Kidney (tissue), 14 donors: ENCODE data around the gene LSM7. TPM values are rescaled to one million over a fixed set of nuclear protein-coding genes. Genes with fewer than 3 reads are reported as not detected.

Experiments used
- DNase-seq, 5 donors: peaks; one replicate each; pipeline ENCODE4 v3.0.0-alpha.2; 2013 to 2020
- FAIRE-seq: peaks from 2 replicates; lab custom pipeline; 2012; peaks lifted over from hg19 to GRCh38; lab: Jason Lieb, UNC
- H3K27ac ChIP-seq, 2 donors: one replicate each; pipeline ENCODE4 v1.7.0; 2013; ENCODE audit warnings: low read depth in 2 of 2, low read length in 2 of 2, inconsistent platforms in 1 of 2
- H3K27me3 ChIP-seq: one replicate; pipeline ENCODE4 v1.7.1; 2013; ENCODE audit warnings: low read length, inconsistent platforms; ENCODE audit not compliant: control insufficient read depth, insufficient read depth
- H3K36me3 ChIP-seq, 3 donors: one replicate each; pipeline versions ENCODE4 v1.7.0 to v1.7.1; 2013; ENCODE audit warnings: low read length in 3 of 3, control low read depth in 1 of 3, inconsistent platforms in 1 of 3; ENCODE audit not compliant: insufficient read depth in 3 of 3, control insufficient read depth in 2 of 3
- H3K4me1 ChIP-seq, 3 donors: one replicate each; pipeline versions ENCODE4 v1.7.0 to v1.7.1; 2013; ENCODE audit warnings: low read length in 3 of 3, inconsistent platforms in 1 of 3, low read depth in 1 of 3; ENCODE audit not compliant: control insufficient read depth in 2 of 3, insufficient read depth in 2 of 3
- H3K4me3 ChIP-seq, 3 donors: one replicate each; pipeline versions ENCODE4 v1.7.0 to v1.8.1; 2013; ENCODE audit warnings: low read length in 3 of 3, control low read depth in 1 of 3, inconsistent platforms in 1 of 3
- H3K9ac ChIP-seq, 3 donors: one replicate each; pipeline versions ENCODE4 v1.7.0 to v1.7.1; 2013; ENCODE audit warnings: low read length in 3 of 3, control low read depth in 1 of 3, inconsistent platforms in 1 of 3
- H3K9me3 ChIP-seq, 3 donors: one replicate each; pipeline versions ENCODE4 v1.7.0 to v1.7.1; 2013; ENCODE audit warnings: low read length in 3 of 3, control low read depth in 1 of 3, inconsistent platforms in 1 of 3; ENCODE audit not compliant: control insufficient read depth in 2 of 3, insufficient read depth in 1 of 3
- intact Hi-C: fragments of 100-400 bp; cut with DNase I; formaldehyde crosslinking; loops from one replicate; pipeline ENCODE4 v1.11.1; 2022
- polyA plus RNA-seq: library from polyadenylated mRNA; stranded (reverse); fragments of 350-450 nt; fragmentation: Illumina TruSeq; extraction: RNeasy Lipid Tissue Mini Kit (QIAGEN cat#74804); gene quantifications from one replicate; pipeline ENCODE4 v1.2.3, GENCODE V29; 2014; ENCODE audit warnings: low read depth, low replicate concordance; ENCODE audit not compliant: insufficient read depth
- total RNA-seq: library from RNA; stranded (reverse); fragmentation: NEBNext Ultra II Directional; extraction: Animal tissue kit (Norgen Biotek cat#: 25700); gene quantifications from one replicate; pipeline ENCODE4 v1.2.1, GENCODE V29; 2021
- TF ChIP-seq, protein P1 (sequence below): IDR thresholded peaks from 3 replicates; pipeline ENCODE4 v1.5.1; 2012; ENCODE audit warnings: mild to moderate bottlenecking, moderate library complexity, borderline replicate concordance; ENCODE audit not compliant: insufficient read depth; ENCODE audit errors: extremely low read depth
- donor health status: control.
- donor health status: control.
- donor health status: control.
- donor health status: control.
- donor health status: control.
- donor health status: DM: yes; HTN: yes; CAD: no.
- donor health status: Normal renal cell carcinoma (clear cell type).

The LSM7 gene
- total and polyA plus RNA-seq, 2 donors from 2014 or later: 54.0 to 160 TPM

DNA sequence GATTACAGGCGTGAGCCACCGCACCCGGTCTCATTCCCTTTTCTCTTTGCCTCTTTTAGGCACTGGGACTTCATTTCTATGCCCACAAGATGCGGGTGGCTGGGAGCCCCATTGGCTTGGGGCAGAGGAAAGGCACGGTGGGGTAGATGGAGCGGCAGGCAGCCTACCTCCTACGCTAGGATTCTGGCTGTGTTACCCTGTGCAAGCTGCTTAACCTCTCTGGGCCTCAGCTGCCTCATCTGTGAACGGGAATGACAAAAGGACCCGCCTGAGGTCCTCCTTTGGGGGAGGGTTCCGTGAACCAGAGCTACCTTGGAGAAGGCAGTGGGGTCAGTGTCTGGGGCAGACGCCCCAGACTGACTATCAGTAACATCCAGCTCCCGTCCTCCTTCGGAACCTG, 11.1 kb downstream of the LSM7 start:
- no peak for DNase-seq
- Histone ChIP-seq H3K27me3 (no peaks in the 10 kb centered on the region), H3K4me1 (peaks cover 0 to 3% (median 0%) of the 10 kb centered on the region in 3 donors), H3K27ac (no peak overlapping the region), H3K36me3 (no peaks in the 10 kb centered on the region), H3K4me3 (no peak overlapping the region), H3K9me3 (no peaks in the 10 kb centered on the region), H3K9ac (no peak overlapping the region)
- intact Hi-C loops: loop anchor here (10.0 kb wide), 1 partner anchor 162 kb away; the partner anchor contains the start of gene AP3D1
- no peak for FAIRE-seq
- TF ChIP-seq, protein P1, sequence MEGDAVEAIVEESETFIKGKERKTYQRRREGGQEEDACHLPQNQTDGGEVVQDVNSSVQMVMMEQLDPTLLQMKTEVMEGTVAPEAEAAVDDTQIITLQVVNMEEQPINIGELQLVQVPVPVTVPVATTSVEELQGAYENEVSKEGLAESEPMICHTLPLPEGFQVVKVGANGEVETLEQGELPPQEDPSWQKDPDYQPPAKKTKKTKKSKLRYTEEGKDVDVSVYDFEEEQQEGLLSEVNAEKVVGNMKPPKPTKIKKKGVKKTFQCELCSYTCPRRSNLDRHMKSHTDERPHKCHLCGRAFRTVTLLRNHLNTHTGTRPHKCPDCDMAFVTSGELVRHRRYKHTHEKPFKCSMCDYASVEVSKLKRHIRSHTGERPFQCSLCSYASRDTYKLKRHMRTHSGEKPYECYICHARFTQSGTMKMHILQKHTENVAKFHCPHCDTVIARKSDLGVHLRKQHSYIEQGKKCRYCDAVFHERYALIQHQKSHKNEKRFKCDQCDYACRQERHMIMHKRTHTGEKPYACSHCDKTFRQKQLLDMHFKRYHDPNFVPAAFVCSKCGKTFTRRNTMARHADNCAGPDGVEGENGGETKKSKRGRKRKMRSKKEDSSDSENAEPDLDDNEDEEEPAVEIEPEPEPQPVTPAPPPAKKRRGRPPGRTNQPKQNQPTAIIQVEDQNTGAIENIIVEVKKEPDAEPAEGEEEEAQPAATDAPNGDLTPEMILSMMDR: no peak

DNA sequence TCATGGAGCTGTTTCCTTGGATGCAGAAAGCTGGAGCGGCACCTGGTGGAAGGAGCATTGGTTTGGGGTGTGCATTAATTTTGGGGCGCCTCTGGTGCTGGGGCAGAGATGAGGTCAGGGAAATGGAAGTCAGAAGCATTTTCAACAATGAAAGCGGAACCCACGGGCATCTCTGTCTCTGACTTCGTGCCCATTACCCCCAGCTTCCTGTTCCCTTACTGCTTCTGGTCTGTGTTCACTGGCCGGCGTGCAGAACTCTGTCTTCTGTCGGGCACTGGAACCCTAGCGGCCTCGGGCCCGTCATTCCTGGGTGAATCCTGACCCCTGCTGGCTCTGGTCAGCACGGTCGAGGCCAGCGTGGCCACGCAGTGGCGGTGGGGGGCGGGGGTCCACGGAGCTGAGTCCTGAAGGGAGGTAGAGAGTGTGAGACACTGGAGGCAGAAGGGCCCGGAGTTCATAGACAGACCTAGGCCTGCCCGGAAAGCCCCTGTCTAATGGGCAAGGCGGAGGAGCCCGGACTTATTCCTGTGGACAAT, 12.5 kb downstream of the LSM7 start:
- FAIRE-seq (no peak), DNase-seq (peak in 4 of 5 donors; percentile 78 to 85 (median 79))
- intact Hi-C loops: loop anchor here (10.0 kb wide), 1 partner anchor 161 kb away; the partner anchor contains the start of gene AP3D1
- peaks cover 0 to 3% (median 0%) of the 10 kb centered on the region in 3 donors for H3K4me1 ChIP-seq
- TF ChIP-seq, protein P1: peak; percentile 63
- H3K36me3 ChIP-seq: no peaks in the 10 kb centered on the region
- no peak overlapping the region for H3K9ac ChIP-seq
- H3K4me3 ChIP-seq: no peak overlapping the region
- no peak overlapping the region for H3K27ac ChIP-seq
- H3K9me3 ChIP-seq: no peaks in the 10 kb centered on the region
- no peaks in the 10 kb centered on the region for H3K27me3 ChIP-seq

DNA sequence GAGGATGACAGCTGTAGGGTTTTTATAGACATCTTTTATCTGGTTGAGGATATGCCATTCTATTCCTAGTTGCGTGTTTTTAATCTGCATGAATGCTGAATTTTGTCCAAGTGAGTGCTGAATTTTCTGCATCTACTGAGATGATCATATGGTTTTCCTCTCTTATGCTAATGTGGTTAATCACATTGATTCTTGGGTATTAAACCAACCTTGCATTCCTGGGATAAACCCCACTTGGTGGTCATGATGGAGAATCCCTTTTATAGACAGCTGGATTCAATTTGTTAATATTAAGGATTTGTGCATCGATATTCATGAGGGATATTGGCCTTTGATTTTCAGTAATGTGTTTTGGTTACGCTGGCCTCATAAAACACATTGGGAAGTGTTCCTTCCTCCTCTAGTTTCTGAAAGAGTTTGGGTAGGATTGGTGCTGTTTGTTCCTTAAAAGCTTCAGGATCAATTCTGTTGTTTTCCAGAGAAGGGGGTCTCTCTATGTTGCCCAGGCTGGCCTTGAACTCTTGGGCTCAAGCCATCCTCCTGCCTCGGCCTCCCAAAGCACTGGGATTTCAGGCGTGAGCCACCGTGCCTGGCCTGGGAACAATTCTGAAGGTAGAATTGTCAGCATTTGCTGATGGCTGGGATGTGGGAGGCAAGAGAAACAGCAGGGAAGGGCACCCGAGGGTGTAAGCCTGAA, 13.1 kb downstream of the LSM7 start:
- no peak for DNase-seq
- no peak for FAIRE-seq
- Histone ChIP-seq H3K27ac (no peak overlapping the region), H3K4me1 (peaks cover 0 to 3% (median 0%) of the 10 kb centered on the region in 3 donors), H3K4me3 (no peak overlapping the region), H3K9ac (no peak overlapping the region), H3K27me3 (no peaks in the 10 kb centered on the region), H3K36me3 (no peaks in the 10 kb centered on the region), H3K9me3 (no peaks in the 10 kb centered on the region)
- intact Hi-C loops: loop anchor here (10.0 kb wide), 1 partner anchor 160 kb away; the partner anchor contains the start of gene AP3D1
- TF ChIP-seq, protein P1: no peak
